Endothelial cell of umbilical vein (primary cell): Measurements from ENCODE around the gene TNFSF9. TPM values are rescaled to one million over a fixed set of nuclear protein-coding genes. Genes with fewer than 3 reads are reported as not detected.
"Not testable (repeated sequence)": the region's sequence is repeated elsewhere in the genome, so short reads cannot be mapped to it uniquely, and the experiment has no call there.

ENCODE experiments used
- BruUV-seq: library from RNA; stranded (reverse); fragments of 400-500 nt; replicated peaks from 2 replicates; lab custom pipeline; 2021; lab: Mats Ljungman, UMichigan
- CTCF ChIA-PET: fragments of 300-600, 350-600 bp; sonication (Branson Sonifier 250); formaldehyde crosslinking; loops from one replicate; lab custom pipeline; 2021; ENCODE audit warnings: antibody characterized with exemption, inconsistent platforms; lab: Charles Lee
- POLR2A ChIA-PET: fragments of 300-600, 350-600 bp; sonication (Branson Sonifier 250); formaldehyde crosslinking; loops from one replicate; lab custom pipeline; 2021; ENCODE audit warnings: antibody characterized with exemption, inconsistent platforms; lab: Charles Lee
- DNase-seq: peaks from one replicate; pipeline ENCODE4 v3.0.0-alpha.2; 2011; ENCODE audit warnings: low read depth, low spot score
- FAIRE-seq: peaks from 2 replicates; lab custom pipeline; 2011; peaks lifted over from hg19 to GRCh38; lab: Jason Lieb, UNC
- H2AFZ ChIP-seq: 2 replicates; pipeline ENCODE4 v1.6.0; 2012; ENCODE audit warnings: low read depth, low read length, control low read depth, inconsistent platforms
- H3K27ac ChIP-seq: 2 replicates; pipeline ENCODE4 v1.5.1; 2011; ENCODE audit warnings: low read depth, mild to moderate bottlenecking, control low read depth, low read length, moderate library complexity; ENCODE audit not compliant: insufficient read depth
- H3K27me3 ChIP-seq, 2 experiments: 2 replicates each; pipeline versions ENCODE4 v1.6.0 to v1.6.1; 2011; ENCODE audit warnings: low read length in 2 of 2, mixed read lengths in 1 of 2; ENCODE audit not compliant: control insufficient read depth in 2 of 2, insufficient read depth in 2 of 2
- H3K36me3 ChIP-seq, 2 experiments: 2 replicates in 1 of 2; 3 replicates in 1 of 2; pipeline ENCODE4 v1.5.1; 2011; ENCODE audit warnings: low read length in 2 of 2, mild to moderate bottlenecking in 1 of 2, moderate library complexity in 1 of 2; ENCODE audit not compliant: control insufficient read depth in 2 of 2, insufficient read depth in 2 of 2; ENCODE audit errors: extremely low read depth in 1 of 2
- H3K4me1 ChIP-seq: 3 replicates; pipeline ENCODE4 v1.5.1; 2011; ENCODE audit warnings: mild to moderate bottlenecking, low read length; ENCODE audit not compliant: control insufficient read depth, insufficient read depth; ENCODE audit errors: extremely low read depth
- H3K4me2 ChIP-seq: 2 replicates; pipeline ENCODE4 v1.6.1; 2011; ENCODE audit warnings: low read length, control low read depth, mixed read lengths; ENCODE audit not compliant: insufficient read depth
- H3K4me3 ChIP-seq, 3 experiments: fragments of 200-600 bp in 1 of 3; sonication (generic), shearing (Covaris generic) in 1 of 3; replicated peaks in 1 of 3; 2 replicates each; pipeline ENCODE4 v1.5.1; 2011 to 2016; ENCODE audit warnings: control low read depth in 3 of 3, low read length in 3 of 3, mild to moderate bottlenecking in 2 of 3, inconsistent platforms in 1 of 3, low read depth in 1 of 3, moderate library complexity in 1 of 3; ENCODE audit not compliant: insufficient read depth in 1 of 3
- H3K79me2 ChIP-seq: 2 replicates; pipeline ENCODE4 v1.6.0; 2012; ENCODE audit warnings: low read length, inconsistent platforms; ENCODE audit not compliant: control insufficient read depth, insufficient read depth
- H3K9ac ChIP-seq: replicated peaks from 2 replicates; pipeline ENCODE3; 2011; ENCODE audit warnings: low read length, control low read depth; ENCODE audit not compliant: insufficient read depth; ENCODE audit errors: extremely low read depth
- H3K9me1 ChIP-seq: replicated peaks from 3 replicates; pipeline ENCODE4 v1.6.0; 2011; ENCODE audit warnings: mild to moderate bottlenecking, low read length; ENCODE audit not compliant: control insufficient read depth, insufficient read depth; ENCODE audit errors: extremely low read depth
- H3K9me3 ChIP-seq: replicated peaks from 2 replicates; pipeline ENCODE4 v1.5.1; 2012; ENCODE audit warnings: low read length, inconsistent platforms; ENCODE audit not compliant: control insufficient read depth, insufficient read depth
- H4K20me1 ChIP-seq: replicated peaks from 2 replicates; pipeline ENCODE3; 2011; ENCODE audit warnings: mild to moderate bottlenecking, low read length; ENCODE audit not compliant: control insufficient read depth, insufficient read depth; ENCODE audit errors: extremely low read depth
- EZH2 ChIP-seq: IDR thresholded peaks from 2 replicates; pipeline ENCODE4 v1.6.1; 2012; ENCODE audit warnings: borderline replicate concordance, low read depth, mild to moderate bottlenecking, moderate library complexity, low read length, inconsistent platforms; ENCODE audit not compliant: severe bottlenecking
- FOS ChIP-seq: IDR thresholded peaks from 2 replicates; pipeline ENCODE4 v1.6.1; 2011; ENCODE audit warnings: mild to moderate bottlenecking, low read length, moderate library complexity, borderline replicate concordance; ENCODE audit not compliant: insufficient read depth
- JUN ChIP-seq: IDR thresholded peaks from 2 replicates; pipeline ENCODE4 v1.6.1; 2011; ENCODE audit warnings: borderline replicate concordance, low read depth; ENCODE audit not compliant: insufficient read length, insufficient read depth
- MYC ChIP-seq: IDR thresholded peaks from one replicate; pipeline ENCODE4 v1.6.1; 2011; ENCODE audit warnings: mild to moderate bottlenecking, low read depth, low read length
- POLR2A ChIP-seq: IDR thresholded peaks from 2 replicates; pipeline ENCODE4 v1.6.1; 2012; ENCODE audit warnings: low read depth, mild to moderate bottlenecking, control low read depth, low read length
- POLR2AphosphoS5 ChIP-seq: IDR thresholded peaks from 2 replicates; pipeline ENCODE4 v1.6.1; 2012; ENCODE audit warnings: low read depth, mild to moderate bottlenecking, control low read depth, low read length, moderate library complexity; ENCODE audit not compliant: insufficient read depth
- dilution Hi-C: fragments of 300-500 bp; cut with MboI; formaldehyde crosslinking; loops from one replicate; pipeline ENCODE4 v1.15.0; 2019; ENCODE audit warnings: low sequenced_read_pairs; ENCODE audit not compliant: extremely low pct_ligation_motif_present
- intact Hi-C: fragments of 100-400 bp; cut with micrococcal nuclease; formaldehyde crosslinking; loops from one replicate; pipeline ENCODE4 v1.10.0; 2022
- polyA plus RNA-seq, 4 experiments: library from polyadenylated mRNA; depleted of rRNA in 3 of 4; stranded (reverse) in 3 of 4; unstranded in 1 of 4; fragments of >200 nt; gene quantifications; 2 replicates each; pipeline versions ENCODE4 v1.2.1 to v1.2.3, GENCODE V29; 2011 to 2012; ENCODE audit warnings: missing spikeins in 1 of 4
- total RNA-seq: library from RNA; stranded (reverse); gene quantifications from 2 replicates; pipeline ENCODE4 v1.2.3, GENCODE V29; 2021
- TF ChIP-seq, protein P1 (sequence below), 2 donors: IDR thresholded peaks; 1 replicate in 1 of 2; 2 replicates in 1 of 2; pipeline ENCODE4 v1.5.1; 2011; ENCODE audit warnings: low read length in 2 of 2, mild to moderate bottlenecking in 2 of 2, moderate library complexity in 2 of 2, control low read depth in 1 of 2, inconsistent platforms in 1 of 2, low read depth in 1 of 2; ENCODE audit not compliant: insufficient read depth in 1 of 2; ENCODE audit errors: extremely low read depth in 1 of 2
- TF ChIP-seq, protein P2 (sequence below): IDR thresholded peaks from 2 replicates; pipeline ENCODE4 v1.6.1; 2011; ENCODE audit not compliant: insufficient read depth, insufficient read length

TNFSF9 gene
- total and polyA plus RNA-seq, 2 donors (not counting 3 experiments of a cell fraction or from before 2014, with no cell fraction given) = 0.52 to 0.53 TPM

DNA sequence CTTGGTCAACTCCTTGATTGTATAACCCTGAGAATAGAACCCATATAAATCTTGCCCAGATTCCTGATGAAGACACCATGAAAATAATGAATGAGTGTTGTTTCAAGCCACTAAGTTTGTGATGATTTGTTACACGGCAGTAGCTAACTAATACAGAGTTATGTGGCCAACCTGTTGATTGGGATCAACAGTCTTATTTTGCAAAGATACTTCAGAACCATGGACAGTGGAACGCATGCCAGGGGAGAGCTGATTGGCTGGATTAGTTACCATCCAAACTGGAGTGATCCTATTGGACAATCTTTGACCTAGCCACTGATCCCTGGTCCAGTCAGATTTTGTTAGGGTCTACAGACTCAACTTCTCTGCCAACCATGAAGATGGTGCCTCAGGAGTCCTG lies 33.6 kb downstream of the TNFSF9 start:
- peak; percentile 14 for DNase-seq
- CTCF ChIA-PET = interaction anchor here (1.3 to 1.4 kb wide), 2 partner anchors 15 to 67 kb away, joined by 3 to 4 read pairs; no protein-coding TSS in a partner anchor

DNA sequence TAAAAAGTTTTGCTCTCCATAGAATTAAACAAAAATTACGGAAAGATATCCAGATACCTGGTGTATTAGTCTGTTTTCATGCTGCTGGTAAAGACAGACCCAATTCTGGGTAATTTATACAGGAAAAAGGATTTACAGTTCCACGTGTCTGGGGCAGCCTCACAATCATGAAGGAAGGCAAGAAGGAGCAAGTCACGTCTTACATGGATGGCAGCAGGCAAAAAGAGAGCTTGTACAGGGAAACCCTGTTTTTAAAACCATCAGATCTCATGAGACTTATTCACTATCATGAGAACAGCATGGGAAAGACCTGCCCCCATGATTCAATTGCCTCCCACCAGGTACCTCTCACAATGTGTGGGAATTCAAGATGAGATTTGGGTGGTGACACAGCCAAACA lies 35.9 kb downstream of the TNFSF9 start:
- CTCF ChIA-PET, H3K9ac ChIP-seq, H3K4me2 ChIP-seq, H3K36me3 ChIP-seq, H3K27ac ChIP-seq, H3K27me3 ChIP-seq, H3K4me1 ChIP-seq, intact Hi-C loops, H2AFZ ChIP-seq, H3K4me3 ChIP-seq, H3K79me2 ChIP-seq, FAIRE-seq, H3K9me3 ChIP-seq, POLR2A ChIA-PET, dilution Hi-C loops, BruUV-seq, H4K20me1 ChIP-seq, H3K9me1 ChIP-seq, DNase-seq: not testable (repeated sequence)

More for the DNA sequence above, 33.6 kb downstream of the TNFSF9 start:
- Histone ChIP-seq H3K4me3 (no peak overlapping the region), H3K79me2 (no peaks in the 10 kb centered on the region), H3K27me3 (no peaks in the 10 kb centered on the region), H4K20me1 (no peaks in the 10 kb centered on the region), H3K27ac (no peak overlapping the region), H3K4me2 (no peak overlapping the region), H2AFZ (no peak overlapping the region), H3K4me1 (no peaks in the 10 kb centered on the region), H3K9me3 (peaks cover 2% of the 10 kb centered on the region), H3K36me3 (no peaks in the 10 kb centered on the region), H3K9ac (no peak overlapping the region), H3K9me1 (no peaks in the 10 kb centered on the region)
- POLR2A ChIA-PET = no interaction called here
- TF ChIP-seq, protein P1, sequence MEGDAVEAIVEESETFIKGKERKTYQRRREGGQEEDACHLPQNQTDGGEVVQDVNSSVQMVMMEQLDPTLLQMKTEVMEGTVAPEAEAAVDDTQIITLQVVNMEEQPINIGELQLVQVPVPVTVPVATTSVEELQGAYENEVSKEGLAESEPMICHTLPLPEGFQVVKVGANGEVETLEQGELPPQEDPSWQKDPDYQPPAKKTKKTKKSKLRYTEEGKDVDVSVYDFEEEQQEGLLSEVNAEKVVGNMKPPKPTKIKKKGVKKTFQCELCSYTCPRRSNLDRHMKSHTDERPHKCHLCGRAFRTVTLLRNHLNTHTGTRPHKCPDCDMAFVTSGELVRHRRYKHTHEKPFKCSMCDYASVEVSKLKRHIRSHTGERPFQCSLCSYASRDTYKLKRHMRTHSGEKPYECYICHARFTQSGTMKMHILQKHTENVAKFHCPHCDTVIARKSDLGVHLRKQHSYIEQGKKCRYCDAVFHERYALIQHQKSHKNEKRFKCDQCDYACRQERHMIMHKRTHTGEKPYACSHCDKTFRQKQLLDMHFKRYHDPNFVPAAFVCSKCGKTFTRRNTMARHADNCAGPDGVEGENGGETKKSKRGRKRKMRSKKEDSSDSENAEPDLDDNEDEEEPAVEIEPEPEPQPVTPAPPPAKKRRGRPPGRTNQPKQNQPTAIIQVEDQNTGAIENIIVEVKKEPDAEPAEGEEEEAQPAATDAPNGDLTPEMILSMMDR (IDR thresholded peaks at IDR 0.05; ENCODE audit: extremely low read depth in 1 of 2, insufficient read depth in 1 of 2, low read depth in 1 of 2, low read length in 2 of 2) = no peak
- TF ChIP-seq JUN (no peak), EZH2 (no peak), POLR2AphosphoS5 (no peak), FOS (no peak), POLR2A (no peak), MYC (no peak)
- TF ChIP-seq, protein P2, sequence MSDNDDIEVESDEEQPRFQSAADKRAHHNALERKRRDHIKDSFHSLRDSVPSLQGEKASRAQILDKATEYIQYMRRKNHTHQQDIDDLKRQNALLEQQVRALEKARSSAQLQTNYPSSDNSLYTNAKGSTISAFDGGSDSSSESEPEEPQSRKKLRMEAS = no peak
- no TSS peak for BruUV-seq
- dilution Hi-C loops (no loop called here), intact Hi-C loops (no loop called here)
- peak; percentile 52 for FAIRE-seq
